ENCODE results near the gene DHRSX.
"Not testable (repeated sequence)": the region's sequence is repeated elsewhere in the genome, so short reads cannot be mapped to it uniquely, and the experiment has no call there.

- not testable (repeated sequence) for TF ChIP-seq CTCF (IDR thresholded peaks at IDR 0.05; ENCODE audit: insufficient read depth, low read length, poor library complexity, severe bottlenecking); EZH2phosphoT487 (conservative IDR thresholded peaks at IDR 0.05; ENCODE audit: low read length)
Measured at GRCh38 chrX:2211667-2212066, 289.1 kb downstream of the DHRSX start.

Data from SU-DHL-6 (cell line).